Measurements from ENCODE around the gene CTR9. TPM values are rescaled to one million over a fixed set of nuclear protein-coding genes. Genes with fewer than 3 reads are reported as not detected.

Gene CTR9
- total and polyA plus RNA-seq, 2 of the 8 experiments (the other 6 are each of a cell fraction or from before 2014, with no cell fraction given), result 6.1 to 37.7 TPM

DNA sequence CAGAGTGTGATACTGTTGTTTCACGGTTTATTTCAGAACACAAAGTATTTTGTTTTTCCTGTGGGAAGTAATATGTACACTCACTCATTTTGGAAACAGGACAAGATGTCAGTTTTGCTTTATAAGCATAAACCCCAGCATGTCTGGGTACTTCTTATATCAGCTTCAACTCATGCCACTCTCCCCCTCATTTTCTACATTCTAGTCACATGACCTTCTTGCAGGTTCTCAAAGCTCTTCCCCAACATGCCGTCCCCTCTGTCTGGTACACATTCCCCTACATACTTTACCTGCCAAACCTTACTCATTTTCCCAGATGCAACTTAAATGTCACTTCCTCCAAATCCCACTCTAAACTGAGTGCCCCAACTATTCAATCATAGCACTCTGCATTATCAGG lies 1.6 kb upstream of the CTR9 start:
- H3K27ac ChIP-seq (ENCODE audit: low read depth, low read length), result no peak overlapping the region
- POLR2A ChIA-PET (ENCODE audit: partially characterized antibody), result interaction anchor here (1.1 kb wide), 1 partner anchor 60 kb away, joined by 3 read pairs; the partner anchor contains the start of gene EIF4G2
- H2BK20ac ChIP-seq (ENCODE audit: low read length), result no peak overlapping the region
- H3K4ac ChIP-seq (replicated peaks; ENCODE audit: insufficient read length, low read depth, low read length), result no peak overlapping the region
- H4K5ac ChIP-seq (ENCODE audit: insufficient read length, low read depth, low read length), result no peak overlapping the region
- no peak overlapping the region for H2BK120ac ChIP-seq (replicated peaks; ENCODE audit: low read depth, low read length)
- H4K20me1 ChIP-seq (replicated peaks in 1 of 2; ENCODE audit: control insufficient read depth in 1 of 2, insufficient read depth in 2 of 2, low read length in 2 of 2), result no peaks in the 10 kb centered on the region
- H2BK12ac ChIP-seq (ENCODE audit: low read depth, low read length), result no peak overlapping the region
- no peak overlapping the region for H4K91ac ChIP-seq (replicated peaks; ENCODE audit: insufficient read length, low read length)
- peaks cover 0 to 7% (median 2%) of the 10 kb centered on the region in 4 experiments; a peak in 3 of 8 replicates for H3K36me3 ChIP-seq (ENCODE audit: control insufficient read depth in 2 of 4, insufficient read depth in 4 of 4, low read length in 3 of 4)
- H3K9ac ChIP-seq (replicated peaks in 1 of 4; ENCODE audit: extremely low read depth in 1 of 4, low read depth in 3 of 4, low read length in 3 of 4), result no peak overlapping the region
- peaks cover 3% of the 10 kb centered on the region; the same call in 1 of the 2 replicates for H3K23me2 ChIP-seq (ENCODE audit: low read depth, low read length)
- no peak overlapping the region for H3K4me3 ChIP-seq (ENCODE audit: extremely low read depth in 1 of 4, insufficient read depth in 2 of 4, low read depth in 3 of 4, low read length in 4 of 4)
- no peaks in the 10 kb centered on the region for H3K9me3 ChIP-seq (ENCODE audit: insufficient read depth in 2 of 2, low read depth in 1 of 2, low read length in 1 of 2)
- H2BK5ac ChIP-seq (ENCODE audit: low read depth, low read length), result no peak overlapping the region
- H3K27me3 ChIP-seq (replicated peaks in 1 of 4; ENCODE audit: control insufficient read depth in 3 of 4, extremely low read depth in 1 of 4, insufficient read depth in 3 of 4, low read length in 3 of 4), result no peaks in the 10 kb centered on the region
- TF ChIP-seq YY1 (IDR thresholded peaks at IDR 0.05; ENCODE audit: low read depth, low read length) (no peak), SP4 (IDR thresholded peaks at IDR 0.05; ENCODE audit: low read length) (no peak), TAF7 (optimal IDR thresholded peaks at IDR 0.05; ENCODE audit: borderline replicate concordance, low read depth, low read length) (no peak), KDM5A (IDR thresholded peaks at IDR 0.05; ENCODE audit: low read length) (no peak), SUZ12 (IDR thresholded peaks at IDR 0.05; ENCODE audit: low read length) (no peak), CBX8 (IDR thresholded peaks at IDR 0.05; ENCODE audit: borderline replicate concordance, low read depth, low read length) (no peak), CBX5 (IDR thresholded peaks at IDR 0.05; ENCODE audit: low read depth, low read length) (no peak), CEBPB (IDR thresholded peaks at IDR 0.05; ENCODE audit: low read depth, low read length) (no peak), TCF12 (IDR thresholded peaks at IDR 0.05; ENCODE audit: low read depth, low read length) (no peak)
- no peak overlapping the region for H2AFZ ChIP-seq (ENCODE audit: low read length)
- CTCF ChIA-PET (ENCODE audit: partially characterized antibody), result no interaction called here
- H3K14ac ChIP-seq (ENCODE audit: insufficient read length), result no peak overlapping the region
- H3K56ac ChIP-seq (replicated peaks; ENCODE audit: insufficient read length, low read depth, low read length), result no peak overlapping the region
- no peak overlapping the region; the same call in 1 of the 2 replicates for H2AK5ac ChIP-seq (ENCODE audit: low read depth, low read length)
- peaks cover 0 to 4% (median 1%) of the 10 kb centered on the region in 4 experiments; a peak in 2 of 7 replicates for H3K4me1 ChIP-seq (replicated peaks in 1 of 4; ENCODE audit: control insufficient read depth in 3 of 4, insufficient read depth in 4 of 4, low read length in 3 of 4)
- no peak overlapping the region; a peak in 1 of 4 replicates for H3K4me2 ChIP-seq (ENCODE audit: insufficient read depth in 1 of 2, low read depth in 2 of 2, low read length in 2 of 2)
- WGBS, 2 experiments (ENCODE audit: extremely low coverage in 1 of 2, insufficient coverage in 1 of 2, insufficient read length in 1 of 2, insufficient replicate concordance in 2 of 2, low coverage in 1 of 2, low lambda C conversion rate in 2 of 2, missing lambda C conversion rate in 1 of 2), result 87% methylated on average over 2 of the region's 2 CpGs; no CpG with 5 or more reads in 1 of the 2 experiments
- no peak overlapping the region for H3K23ac ChIP-seq (ENCODE audit: insufficient read length)
- DNase-seq (ENCODE audit: low read depth in 1 of 2, low spot score in 2 of 2), result no peak
- no peak for FAIRE-seq
- H4K8ac ChIP-seq (ENCODE audit: extremely low read depth, insufficient read depth, low read length), result no peak overlapping the region
- 0 out of 2 replicates have a peak, but pooled peaks cover 2% of the 10 kb centered on the region for H3K79me1 ChIP-seq (ENCODE audit: low read depth, low read length)
- no peak overlapping the region for H3K18ac ChIP-seq (ENCODE audit: extremely low read depth, low read length)
- peaks cover 0 to 14% of the 10 kb centered on the region in 2 experiments; a peak in 2 of 4 replicates for H3K79me2 ChIP-seq (ENCODE audit: control insufficient read depth in 1 of 2, insufficient read depth in 2 of 2, low read length in 2 of 2)
- no peak overlapping the region for H2BK15ac ChIP-seq (ENCODE audit: low read length)

Measured in H1 (cell line).